WTC11 (cell line): ENCODE results near the gene CSNK2B. TPM values are rescaled to one million over a fixed set of nuclear protein-coding genes. Genes with fewer than 3 reads are reported as not detected.

Experiments used
- ATAC-seq: fragments of 200-7000 bp; cut with Tn5 transposase; 2 replicates; pipeline ENCODE4 v1.10.0; 2021; ENCODE audit warnings: mild to moderate bottlenecking, moderate library complexity
- CTCF ChIA-PET: fragments of 300-600 bp; sonication (Branson Sonifier 250); formaldehyde crosslinking; loops from one replicate; lab custom pipeline; 2021; ENCODE audit warnings: antibody characterized with exemption; lab: Charles Lee
- POLR2A ChIA-PET: fragments of 350-600 bp; sonication (Branson Sonifier 250); formaldehyde crosslinking; loops from one replicate; lab custom pipeline; 2021; ENCODE audit warnings: antibody characterized with exemption; lab: Charles Lee
- DNase-seq: peaks from one replicate; pipeline ENCODE4 v3.0.0; 2021; ENCODE audit warnings: low spot score
- H3K27ac Mint-ChIP-seq: 2 replicates; pipeline ENCODE4 v1.8.0; 2021; ENCODE audit warnings: mixed read lengths
- H3K27me3 Mint-ChIP-seq: 2 replicates; pipeline ENCODE4 v1.8.0; 2021; ENCODE audit warnings: low read depth, mild to moderate bottlenecking, moderate library complexity, mixed read lengths
- H3K36me3 Mint-ChIP-seq: 2 replicates; pipeline ENCODE4 v1.8.0; 2021; ENCODE audit warnings: mixed read lengths
- H3K4me1 Mint-ChIP-seq: 2 replicates; pipeline ENCODE4 v1.8.0; 2022; ENCODE audit warnings: mixed read lengths
- H3K4me3 Mint-ChIP-seq: 2 replicates; pipeline ENCODE4 v1.8.0; 2021; ENCODE audit warnings: mild to moderate bottlenecking, moderate library complexity, mixed read lengths
- H3K9me3 Mint-ChIP-seq: 2 replicates; pipeline ENCODE4 v1.8.0; 2021; ENCODE audit warnings: mixed read lengths
- CBFB ChIP-seq: sonication (generic); formaldehyde crosslinking; IDR thresholded peaks from 2 replicates; pipeline ENCODE4 v1.8.1; 2022; ENCODE audit warnings: mild to moderate bottlenecking, low read depth, missing genetic modification reagents
- CREB1 ChIP-seq: sonication (generic); formaldehyde crosslinking; IDR thresholded peaks from 2 replicates; pipeline ENCODE4 v1.8.0; 2023; ENCODE audit warnings: mild to moderate bottlenecking, missing genetic modification reagents
- ESRRA ChIP-seq: sonication (generic); formaldehyde crosslinking; IDR thresholded peaks from 2 replicates; pipeline ENCODE4 v1.8.1; 2022; ENCODE audit warnings: mild to moderate bottlenecking, missing genetic modification reagents, borderline replicate concordance
- FOXJ3 ChIP-seq: sonication (generic); formaldehyde crosslinking; IDR thresholded peaks from 2 replicates; pipeline ENCODE4 v1.9.0; 2021; ENCODE audit warnings: missing genetic modification reagents, mild to moderate bottlenecking, borderline replicate concordance
- HMGA2 ChIP-seq: fragments of 250-450 bp; sonication (Bioruptor Pico); IDR thresholded peaks from 2 replicates; pipeline ENCODE4 v1.4.0; 2021; ENCODE audit warnings: mild to moderate bottlenecking, moderate library complexity
- JUN ChIP-seq: sonication (generic); formaldehyde crosslinking; IDR thresholded peaks from 2 replicates; pipeline ENCODE4 v1.8.0; 2023; ENCODE audit warnings: mild to moderate bottlenecking, missing genetic modification reagents
- NR1H2 ChIP-seq: sonication (generic); formaldehyde crosslinking; IDR thresholded peaks from 2 replicates; pipeline ENCODE4 v1.9.0; 2021; ENCODE audit warnings: mild to moderate bottlenecking, moderate library complexity, missing genetic modification reagents
- NR2C2 ChIP-seq: sonication (generic); formaldehyde crosslinking; IDR thresholded peaks from 2 replicates; pipeline ENCODE4 v1.8.0; 2022; ENCODE audit warnings: mild to moderate bottlenecking, missing genetic modification reagents
- SMAD4 ChIP-seq: sonication (generic); formaldehyde crosslinking; IDR thresholded peaks from 2 replicates; pipeline ENCODE4 v1.8.0; 2022; ENCODE audit warnings: mild to moderate bottlenecking, missing genetic modification reagents
- TEAD4 ChIP-seq: sonication (generic); formaldehyde crosslinking; IDR thresholded peaks from 2 replicates; pipeline ENCODE4 v1.8.0; 2022; ENCODE audit warnings: mild to moderate bottlenecking, missing genetic modification reagents
- total RNA-seq: library from RNA; stranded (reverse); gene quantifications from 3 replicates; pipeline ENCODE4 v1.2.3, GENCODE V29; 2021
- TF ChIP-seq, protein P1 (sequence below): fragments of 250-450 bp; sonication (Bioruptor Pico); conservative IDR thresholded peaks from 2 replicates; pipeline ENCODE4 v1.9.0; 2021; ENCODE audit warnings: mild to moderate bottlenecking
- TF ChIP-seq, protein P2 (sequence below): sonication (generic); formaldehyde crosslinking; IDR thresholded peaks from 2 replicates; pipeline ENCODE4 v1.8.1; 2023; ENCODE audit warnings: mild to moderate bottlenecking, moderate library complexity, missing genetic modification reagents
- TF ChIP-seq, protein P3 (sequence below): sonication (generic); formaldehyde crosslinking; IDR thresholded peaks from 2 replicates; pipeline ENCODE4 v1.8.1; 2023; ENCODE audit warnings: mild to moderate bottlenecking, missing genetic modification reagents, borderline replicate concordance
- TF ChIP-seq, protein P4 (sequence below): sonication (generic); formaldehyde crosslinking; IDR thresholded peaks from 2 replicates; pipeline ENCODE4 v1.8.1; 2022; ENCODE audit warnings: mild to moderate bottlenecking, moderate library complexity, missing genetic modification reagents
- TF ChIP-seq, protein P5 (sequence below): sonication (generic); formaldehyde crosslinking; conservative IDR thresholded peaks from 2 replicates; pipeline ENCODE4 v1.8.1; 2023; ENCODE audit warnings: mild to moderate bottlenecking, low read depth, missing genetic modification reagents, moderate library complexity
- TF ChIP-seq, protein P6 (sequence below): fragments of 250-450 bp; sonication (Bioruptor Pico); IDR thresholded peaks from 2 replicates; pipeline ENCODE4 v1.9.0; 2021; ENCODE audit warnings: moderate library complexity, mild to moderate bottlenecking, inconsistent platforms, borderline replicate concordance
- TF ChIP-seq, protein P7 (sequence below): sonication (generic); formaldehyde crosslinking; IDR thresholded peaks from 2 replicates; pipeline ENCODE4 v1.8.1; 2022; ENCODE audit warnings: low read depth, missing genetic modification reagents, borderline replicate concordance

Gene CSNK2B
- total RNA-seq, 1 experiment from 2014 or later: 183 TPM

DNA sequence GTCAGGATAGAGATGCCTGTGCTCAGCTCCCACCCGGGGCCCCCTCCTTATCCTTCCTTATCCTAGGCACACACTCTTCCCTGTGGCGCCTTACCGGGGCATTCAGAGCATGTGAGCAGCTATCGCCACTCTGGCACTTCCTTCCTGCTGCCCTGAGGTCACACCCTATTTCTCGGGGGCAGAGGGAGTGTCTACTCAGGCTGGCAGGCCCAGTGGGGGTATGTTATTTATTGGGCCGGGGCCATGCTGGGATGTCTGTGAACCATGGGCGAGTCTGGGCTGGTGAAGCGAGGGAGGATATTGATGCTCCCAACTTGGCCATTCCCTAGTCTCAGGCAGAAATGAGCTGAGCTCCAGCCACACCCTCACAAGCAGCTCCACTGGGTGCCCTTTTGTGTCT is 45.4 kb downstream of the CSNK2B start:
- DNase-seq (no peak), ATAC-seq (no peak)
- H3K9me3 Mint-ChIP-seq: no peaks in the 10 kb centered on the region
- no peak overlapping the region for H3K27ac Mint-ChIP-seq
- peaks cover 27% of the 10 kb centered on the region for H3K4me1 Mint-ChIP-seq
- H3K27me3 Mint-ChIP-seq: peaks cover 7% of the 10 kb centered on the region; the same call in 1 of the 2 replicates
- no peaks in the 10 kb centered on the region for H3K36me3 Mint-ChIP-seq
- ChIA-PET CTCF (interaction anchor here (0.8 to 1.1 kb wide), 3 partner anchors 18 to 62 kb away, joined by 3 to 4 read pairs (median 3); no protein-coding TSS in a partner anchor), POLR2A (no interaction called here)
- H3K4me3 Mint-ChIP-seq: no peak overlapping the region
- TF ChIP-seq SMAD4 (CRISPR knock-in tag) (no peak), ESRRA (CRISPR knock-in tag) (no peak), JUN (CRISPR knock-in tag) (no peak), TEAD4 (CRISPR knock-in tag) (no peak), NR2C2 (CRISPR knock-in tag) (no peak), FOXJ3 (CRISPR knock-in tag) (no peak), NR1H2 (CRISPR knock-in tag) (no peak), CBFB (no peak), HMGA2 (CRISPR knock-in tag) (no peak), CREB1 (CRISPR knock-in tag) (no peak)
- TF ChIP-seq, protein P1, sequence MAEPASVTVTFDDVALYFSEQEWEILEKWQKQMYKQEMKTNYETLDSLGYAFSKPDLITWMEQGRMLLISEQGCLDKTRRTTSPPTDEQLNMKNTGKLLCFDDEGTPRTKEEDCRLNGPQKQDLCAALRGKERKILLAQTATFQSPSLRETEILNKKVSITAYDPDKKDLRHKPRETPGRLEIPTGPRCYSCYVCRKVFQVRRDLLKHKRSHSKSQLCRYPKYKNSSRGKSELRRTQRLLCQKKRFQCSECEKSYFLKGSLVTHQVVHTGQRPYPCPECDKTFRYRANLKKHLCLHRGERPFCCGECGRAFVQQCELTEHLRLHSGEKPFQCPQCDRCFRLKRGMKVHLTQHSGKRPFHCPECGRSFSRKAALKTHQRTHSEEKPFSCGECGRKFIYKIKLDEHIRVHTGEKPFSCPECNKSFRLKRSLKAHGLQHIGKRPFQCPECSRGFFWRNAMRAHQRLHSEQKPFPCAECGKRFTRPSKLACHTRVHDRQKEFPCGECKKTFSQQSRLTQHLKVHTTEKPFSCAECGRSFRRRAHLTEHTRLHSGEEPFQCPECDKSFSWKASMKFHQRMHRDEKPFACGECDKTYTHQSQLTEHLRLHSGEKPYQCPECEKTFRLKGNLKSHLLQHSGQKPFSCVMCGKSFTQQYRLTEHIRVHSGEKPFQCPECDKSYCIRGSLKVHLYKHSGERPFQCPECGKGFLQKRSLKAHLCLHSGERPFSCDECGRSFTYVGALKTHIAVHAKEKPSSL (CRISPR knock-in tag): no peak
- TF ChIP-seq, protein P2, sequence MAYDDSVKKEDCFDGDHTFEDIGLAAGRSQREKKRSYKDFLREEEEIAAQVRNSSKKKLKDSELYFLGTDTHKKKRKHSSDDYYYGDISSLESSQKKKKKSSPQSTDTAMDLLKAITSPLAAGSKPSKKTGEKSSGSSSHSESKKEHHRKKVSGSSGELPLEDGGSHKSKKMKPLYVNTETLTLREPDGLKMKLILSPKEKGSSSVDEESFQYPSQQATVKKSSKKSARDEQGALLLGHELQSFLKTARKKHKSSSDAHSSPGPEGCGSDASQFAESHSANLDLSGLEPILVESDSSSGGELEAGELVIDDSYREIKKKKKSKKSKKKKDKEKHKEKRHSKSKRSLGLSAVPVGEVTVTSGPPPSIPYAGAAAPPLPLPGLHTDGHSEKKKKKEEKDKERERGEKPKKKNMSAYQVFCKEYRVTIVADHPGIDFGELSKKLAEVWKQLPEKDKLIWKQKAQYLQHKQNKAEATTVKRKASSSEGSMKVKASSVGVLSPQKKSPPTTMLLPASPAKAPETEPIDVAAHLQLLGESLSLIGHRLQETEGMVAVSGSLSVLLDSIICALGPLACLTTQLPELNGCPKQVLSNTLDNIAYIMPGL (CRISPR knock-in tag): no peak
- TF ChIP-seq, protein P3, sequence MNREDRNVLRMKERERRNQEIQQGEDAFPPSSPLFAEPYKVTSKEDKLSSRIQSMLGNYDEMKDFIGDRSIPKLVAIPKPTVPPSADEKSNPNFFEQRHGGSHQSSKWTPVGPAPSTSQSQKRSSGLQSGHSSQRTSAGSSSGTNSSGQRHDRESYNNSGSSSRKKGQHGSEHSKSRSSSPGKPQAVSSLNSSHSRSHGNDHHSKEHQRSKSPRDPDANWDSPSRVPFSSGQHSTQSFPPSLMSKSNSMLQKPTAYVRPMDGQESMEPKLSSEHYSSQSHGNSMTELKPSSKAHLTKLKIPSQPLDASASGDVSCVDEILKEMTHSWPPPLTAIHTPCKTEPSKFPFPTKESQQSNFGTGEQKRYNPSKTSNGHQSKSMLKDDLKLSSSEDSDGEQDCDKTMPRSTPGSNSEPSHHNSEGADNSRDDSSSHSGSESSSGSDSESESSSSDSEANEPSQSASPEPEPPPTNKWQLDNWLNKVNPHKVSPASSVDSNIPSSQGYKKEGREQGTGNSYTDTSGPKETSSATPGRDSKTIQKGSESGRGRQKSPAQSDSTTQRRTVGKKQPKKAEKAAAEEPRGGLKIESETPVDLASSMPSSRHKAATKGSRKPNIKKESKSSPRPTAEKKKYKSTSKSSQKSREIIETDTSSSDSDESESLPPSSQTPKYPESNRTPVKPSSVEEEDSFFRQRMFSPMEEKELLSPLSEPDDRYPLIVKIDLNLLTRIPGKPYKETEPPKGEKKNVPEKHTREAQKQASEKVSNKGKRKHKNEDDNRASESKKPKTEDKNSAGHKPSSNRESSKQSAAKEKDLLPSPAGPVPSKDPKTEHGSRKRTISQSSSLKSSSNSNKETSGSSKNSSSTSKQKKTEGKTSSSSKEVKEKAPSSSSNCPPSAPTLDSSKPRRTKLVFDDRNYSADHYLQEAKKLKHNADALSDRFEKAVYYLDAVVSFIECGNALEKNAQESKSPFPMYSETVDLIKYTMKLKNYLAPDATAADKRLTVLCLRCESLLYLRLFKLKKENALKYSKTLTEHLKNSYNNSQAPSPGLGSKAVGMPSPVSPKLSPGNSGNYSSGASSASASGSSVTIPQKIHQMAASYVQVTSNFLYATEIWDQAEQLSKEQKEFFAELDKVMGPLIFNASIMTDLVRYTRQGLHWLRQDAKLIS (CRISPR knock-in tag): no peak
- TF ChIP-seq, protein P4, sequence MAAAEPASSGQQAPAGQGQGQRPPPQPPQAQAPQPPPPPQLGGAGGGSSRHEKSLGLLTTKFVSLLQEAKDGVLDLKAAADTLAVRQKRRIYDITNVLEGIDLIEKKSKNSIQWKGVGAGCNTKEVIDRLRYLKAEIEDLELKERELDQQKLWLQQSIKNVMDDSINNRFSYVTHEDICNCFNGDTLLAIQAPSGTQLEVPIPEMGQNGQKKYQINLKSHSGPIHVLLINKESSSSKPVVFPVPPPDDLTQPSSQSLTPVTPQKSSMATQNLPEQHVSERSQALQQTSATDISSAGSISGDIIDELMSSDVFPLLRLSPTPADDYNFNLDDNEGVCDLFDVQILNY (CRISPR knock-in tag): no peak
- TF ChIP-seq, protein P5, sequence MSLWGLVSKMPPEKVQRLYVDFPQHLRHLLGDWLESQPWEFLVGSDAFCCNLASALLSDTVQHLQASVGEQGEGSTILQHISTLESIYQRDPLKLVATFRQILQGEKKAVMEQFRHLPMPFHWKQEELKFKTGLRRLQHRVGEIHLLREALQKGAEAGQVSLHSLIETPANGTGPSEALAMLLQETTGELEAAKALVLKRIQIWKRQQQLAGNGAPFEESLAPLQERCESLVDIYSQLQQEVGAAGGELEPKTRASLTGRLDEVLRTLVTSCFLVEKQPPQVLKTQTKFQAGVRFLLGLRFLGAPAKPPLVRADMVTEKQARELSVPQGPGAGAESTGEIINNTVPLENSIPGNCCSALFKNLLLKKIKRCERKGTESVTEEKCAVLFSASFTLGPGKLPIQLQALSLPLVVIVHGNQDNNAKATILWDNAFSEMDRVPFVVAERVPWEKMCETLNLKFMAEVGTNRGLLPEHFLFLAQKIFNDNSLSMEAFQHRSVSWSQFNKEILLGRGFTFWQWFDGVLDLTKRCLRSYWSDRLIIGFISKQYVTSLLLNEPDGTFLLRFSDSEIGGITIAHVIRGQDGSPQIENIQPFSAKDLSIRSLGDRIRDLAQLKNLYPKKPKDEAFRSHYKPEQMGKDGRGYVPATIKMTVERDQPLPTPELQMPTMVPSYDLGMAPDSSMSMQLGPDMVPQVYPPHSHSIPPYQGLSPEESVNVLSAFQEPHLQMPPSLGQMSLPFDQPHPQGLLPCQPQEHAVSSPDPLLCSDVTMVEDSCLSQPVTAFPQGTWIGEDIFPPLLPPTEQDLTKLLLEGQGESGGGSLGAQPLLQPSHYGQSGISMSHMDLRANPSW: no peak
- TF ChIP-seq, protein P6, sequence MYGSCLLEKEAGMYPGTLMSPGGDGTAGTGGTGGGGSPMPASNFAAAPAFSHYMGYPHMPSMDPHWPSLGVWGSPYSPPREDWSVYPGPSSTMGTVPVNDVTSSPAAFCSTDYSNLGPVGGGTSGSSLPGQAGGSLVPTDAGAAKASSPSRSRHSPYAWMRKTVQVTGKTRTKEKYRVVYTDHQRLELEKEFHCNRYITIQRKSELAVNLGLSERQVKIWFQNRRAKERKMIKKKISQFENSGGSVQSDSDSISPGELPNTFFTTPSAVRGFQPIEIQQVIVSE (CRISPR knock-in tag): no peak
- TF ChIP-seq, protein P7, sequence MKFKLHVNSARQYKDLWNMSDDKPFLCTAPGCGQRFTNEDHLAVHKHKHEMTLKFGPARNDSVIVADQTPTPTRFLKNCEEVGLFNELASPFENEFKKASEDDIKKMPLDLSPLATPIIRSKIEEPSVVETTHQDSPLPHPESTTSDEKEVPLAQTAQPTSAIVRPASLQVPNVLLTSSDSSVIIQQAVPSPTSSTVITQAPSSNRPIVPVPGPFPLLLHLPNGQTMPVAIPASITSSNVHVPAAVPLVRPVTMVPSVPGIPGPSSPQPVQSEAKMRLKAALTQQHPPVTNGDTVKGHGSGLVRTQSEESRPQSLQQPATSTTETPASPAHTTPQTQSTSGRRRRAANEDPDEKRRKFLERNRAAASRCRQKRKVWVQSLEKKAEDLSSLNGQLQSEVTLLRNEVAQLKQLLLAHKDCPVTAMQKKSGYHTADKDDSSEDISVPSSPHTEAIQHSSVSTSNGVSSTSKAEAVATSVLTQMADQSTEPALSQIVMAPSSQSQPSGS (CRISPR knock-in tag): no peak
